ENCODE measurements around the gene DYSF.

DYSF gene

GRCh38 chr2:71461304-71461671, 7.9 kb downstream of the DYSF start:
- DNase-seq (ENCODE audit: low read depth): no peak
- TF ChIP-seq CTCF (IDR thresholded peaks at IDR 0.05; ENCODE audit: low read length, missing control alignments): no peak
- H3K4me3 ChIP-seq (replicated peaks; ENCODE audit: low read depth, low read length): no peak overlapping the region

DNA sequence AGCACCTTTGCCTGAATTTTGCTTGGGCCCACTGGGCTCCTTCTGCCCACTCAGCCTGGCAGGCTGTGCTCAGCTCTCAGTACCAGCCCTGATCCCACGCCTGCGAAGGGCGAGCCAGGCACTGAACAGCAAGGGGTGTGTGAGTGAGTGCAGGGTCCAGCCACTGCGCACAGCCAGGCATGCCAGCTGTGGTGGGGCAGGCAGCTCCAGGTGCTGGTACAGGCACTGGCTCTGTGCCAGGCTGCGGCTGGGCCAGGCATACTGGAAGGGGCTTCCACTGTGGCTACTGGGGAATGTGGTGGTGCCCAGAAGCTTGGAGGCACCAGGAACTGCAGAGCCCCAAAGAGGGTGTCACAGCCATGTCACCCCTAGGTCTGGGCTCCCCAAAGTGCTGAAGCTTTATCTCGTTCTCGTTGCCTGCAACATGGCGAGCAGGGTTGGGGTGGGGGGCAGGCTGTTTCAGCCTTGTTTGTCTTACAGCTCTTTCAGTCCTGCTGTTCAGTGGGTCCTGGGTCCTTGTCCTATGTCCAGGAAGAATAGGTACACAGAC, 8.8 kb downstream of the DYSF start:
- no peak for DNase-seq (ENCODE audit: low read depth)
- TF ChIP-seq CTCF (IDR thresholded peaks at IDR 0.05; ENCODE audit: low read length, missing control alignments): no peak
- no peak overlapping the region for H3K4me3 ChIP-seq (replicated peaks; ENCODE audit: low read depth, low read length)

DNA sequence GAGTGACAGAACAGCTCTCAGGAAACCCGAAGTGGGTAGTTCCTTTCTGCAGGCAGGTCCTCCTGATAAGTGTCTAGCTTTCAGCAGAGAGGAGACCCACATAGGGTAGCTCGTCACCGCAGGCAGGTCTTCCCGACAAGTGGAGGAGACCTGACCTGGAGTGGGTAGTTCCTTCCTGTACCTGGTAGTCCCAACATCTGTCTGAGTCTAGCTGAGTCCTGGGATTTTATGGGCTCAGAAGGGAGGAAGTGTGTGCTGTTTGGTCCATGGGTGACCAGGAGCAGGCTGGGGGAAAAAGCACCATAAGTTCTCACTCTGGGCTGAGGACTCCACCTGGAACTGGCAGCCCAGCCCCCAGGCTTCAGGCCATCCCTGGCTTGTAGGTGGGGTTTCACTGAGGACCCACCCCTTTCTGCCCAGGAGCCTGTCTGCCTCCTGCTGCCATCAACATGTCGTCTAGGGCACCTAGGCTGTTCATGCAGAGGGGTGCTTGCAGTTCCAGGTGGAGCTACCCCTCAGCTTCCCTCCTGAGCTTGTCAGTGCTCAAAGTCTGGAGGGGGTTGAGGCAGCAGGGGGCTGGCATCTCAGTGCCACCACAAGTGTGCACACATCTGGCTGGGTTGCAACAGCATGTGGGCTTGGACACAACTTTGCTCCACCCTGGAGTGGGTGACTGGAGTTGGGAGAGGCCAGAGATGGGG, 9.4 kb downstream of the DYSF start:
- no peak for TF ChIP-seq CTCF (IDR thresholded peaks at IDR 0.05; ENCODE audit: low read length, missing control alignments)
- H3K4me3 ChIP-seq (replicated peaks; ENCODE audit: low read depth, low read length): no peak overlapping the region

DNA sequence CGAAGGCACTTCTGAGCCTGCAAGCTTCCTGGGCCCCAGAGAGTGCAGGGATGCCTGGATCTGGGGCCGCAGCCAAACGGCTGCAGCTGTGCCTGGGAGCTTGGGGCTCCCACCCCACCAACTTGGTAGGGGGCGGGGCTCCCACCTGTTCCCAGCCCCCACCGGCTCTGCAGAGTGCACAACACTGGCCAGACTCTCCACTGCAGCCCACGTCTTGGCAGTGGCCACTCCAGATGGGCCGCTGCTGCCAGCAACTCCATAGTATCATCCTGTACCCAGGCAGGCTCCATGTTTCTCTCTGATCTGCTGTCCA, 9.9 kb downstream of the DYSF start:
- no peak for TF ChIP-seq CTCF (IDR thresholded peaks at IDR 0.05; ENCODE audit: low read length, missing control alignments)
- H3K4me3 ChIP-seq (replicated peaks; ENCODE audit: low read depth, low read length): no peak overlapping the region
- no peak for DNase-seq (ENCODE audit: low read depth)

More for the DNA sequence above, 9.4 kb downstream of the DYSF start:
- DNase-seq (ENCODE audit: low read depth): no peak

GRCh38 chr2:71464389-71464788, 11.0 kb downstream of the DYSF start:
- DNase-seq (ENCODE audit: low read depth): no peak
- H3K4me3 ChIP-seq (replicated peaks; ENCODE audit: low read depth, low read length): no peak overlapping the region
- no peak for TF ChIP-seq CTCF (IDR thresholded peaks at IDR 0.05; ENCODE audit: low read length, missing control alignments)

DNA sequence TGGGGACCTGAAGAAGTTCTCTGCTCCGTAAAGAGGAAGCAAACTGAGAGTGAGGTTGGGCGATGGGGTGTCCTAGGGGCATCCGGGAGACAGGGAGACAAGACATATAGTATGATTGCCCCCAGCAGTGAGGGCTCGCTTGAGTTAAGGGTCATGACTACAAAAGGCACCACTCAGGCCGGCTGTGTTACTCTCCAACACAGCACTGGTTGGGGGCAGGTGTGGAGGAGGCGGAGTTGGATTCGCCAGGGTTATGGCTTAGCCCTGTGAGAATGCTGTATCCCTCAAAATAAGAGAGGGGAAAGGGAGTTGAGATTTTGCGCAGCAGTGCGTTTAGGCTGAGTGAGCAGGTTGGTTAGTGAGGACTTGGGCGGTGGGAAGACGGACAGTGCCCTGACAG, 12.0 kb downstream of the DYSF start:
- H3K4me3 ChIP-seq (replicated peaks; ENCODE audit: low read depth, low read length): no peak overlapping the region
- DNase-seq (ENCODE audit: low read depth): no peak

More for the DNA sequence above, 12.0 kb downstream of the DYSF start:
- no peak for TF ChIP-seq CTCF (IDR thresholded peaks at IDR 0.05; ENCODE audit: low read length, missing control alignments)
